ENCODE data around the gene VSIG10.

VSIG10 gene

DNA sequence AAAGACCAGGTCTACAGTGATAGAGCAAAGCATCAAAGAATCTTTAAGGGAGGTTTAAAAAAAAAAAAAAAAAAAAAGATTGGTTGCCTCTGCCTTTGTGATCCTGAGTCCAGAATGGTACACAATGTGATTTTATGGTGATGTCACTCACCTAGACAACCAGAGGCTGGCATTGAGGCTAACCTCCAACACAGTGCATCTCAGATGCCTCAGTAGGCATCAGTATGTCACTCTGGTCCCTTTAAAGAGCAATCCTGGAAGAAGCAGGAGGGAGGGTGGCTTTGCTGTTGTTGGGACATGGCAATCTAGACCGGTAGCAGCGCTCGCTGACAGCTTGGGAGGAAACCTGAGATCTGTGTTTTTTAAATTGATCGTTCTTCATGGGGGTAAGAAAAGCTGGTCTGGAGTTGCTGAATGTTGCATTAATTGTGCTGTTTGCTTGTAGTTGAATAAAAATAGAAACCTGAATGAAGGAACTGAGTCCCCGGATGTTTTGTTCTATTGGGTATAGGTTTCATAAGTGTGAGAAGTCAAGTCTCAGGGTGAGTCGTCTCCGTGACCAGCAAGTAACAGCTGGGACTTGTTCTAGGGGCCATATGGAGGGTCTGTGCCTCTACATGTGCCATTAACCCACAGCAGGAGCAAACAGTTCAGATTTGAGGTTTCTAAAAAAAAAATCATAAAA lies 41.4 kb upstream of the VSIG10 start:
- TF ChIP-seq OVOL3 (tag by site-specific recombination; IDR thresholded peaks at IDR 0.05): no peak
- no peak for TF ChIP-seq ZNF629 (tag by site-specific recombination; IDR thresholded peaks at IDR 0.05)
- no peak for TF ChIP-seq ZNF510 (tag by site-specific recombination; IDR thresholded peaks at IDR 0.05; ENCODE audit: insufficient replicate concordance)
- TF ChIP-seq, protein P1, sequence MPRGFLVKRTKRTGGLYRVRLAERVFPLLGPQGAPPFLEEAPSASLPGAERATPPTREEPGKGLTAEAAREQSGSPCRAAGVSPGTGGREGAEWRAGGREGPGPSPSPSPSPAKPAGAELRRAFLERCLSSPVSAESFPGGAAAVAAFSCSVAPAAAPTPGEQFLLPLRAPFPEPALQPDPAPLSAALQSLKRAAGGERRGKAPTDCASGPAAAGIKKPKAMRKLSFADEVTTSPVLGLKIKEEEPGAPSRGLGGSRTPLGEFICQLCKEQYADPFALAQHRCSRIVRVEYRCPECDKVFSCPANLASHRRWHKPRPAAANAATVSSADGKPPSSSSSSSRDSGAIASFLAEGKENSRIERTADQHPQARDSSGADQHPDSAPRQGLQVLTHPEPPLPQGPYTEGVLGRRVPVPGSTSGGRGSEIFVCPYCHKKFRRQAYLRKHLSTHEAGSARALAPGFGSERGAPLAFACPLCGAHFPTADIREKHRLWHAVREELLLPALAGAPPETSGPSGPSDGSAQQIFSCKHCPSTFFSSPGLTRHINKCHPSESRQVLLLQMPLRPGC (tag by site-specific recombination; IDR thresholded peaks at IDR 0.05): no peak
- no peak for TF ChIP-seq ZNF157 (tag by site-specific recombination; IDR thresholded peaks at IDR 0.05)
- no peak for TF ChIP-seq ZNF768 (tag by site-specific recombination; IDR thresholded peaks at IDR 0.05)
- TF ChIP-seq ZXDB (tag by site-specific recombination; IDR thresholded peaks at IDR 0.05): no peak
- no peak for TF ChIP-seq ZNF561 (tag by site-specific recombination; IDR thresholded peaks at IDR 0.05; ENCODE audit: borderline replicate concordance)
- no peak for TF ChIP-seq ZNF311 (tag by site-specific recombination; IDR thresholded peaks at IDR 0.05; ENCODE audit: borderline replicate concordance)
- TF ChIP-seq ZNF623 (tag by site-specific recombination; IDR thresholded peaks at IDR 0.05): no peak
- TF ChIP-seq ZBTB8A (tag by site-specific recombination; IDR thresholded peaks at IDR 0.05): no peak
- H3K36me3 ChIP-seq (ENCODE audit: control insufficient read depth in 2 of 2, insufficient read depth in 1 of 2, low read length in 2 of 2): peaks cover 61 to 78% of the 10 kb centered on the region in 2 experiments
- POLR2A ChIA-PET: no interaction called here
- no peak overlapping the region for H3K4me3 ChIP-seq (ENCODE audit: low read depth, low read length)
- no peaks in the 10 kb centered on the region for H3K4me1 ChIP-seq (ENCODE audit: control insufficient read depth, insufficient read depth, low read length)
- CTCF ChIA-PET: interaction anchor here (0.6 kb wide), 1 partner anchor 233 kb away, joined by 3 read pairs; no protein-coding TSS in a partner anchor
- no peaks in the 10 kb centered on the region for H3K9me3 ChIP-seq (ENCODE audit: control insufficient read depth, insufficient read depth, low read depth, low read length)
- no peak overlapping the region for H3K27ac ChIP-seq (ENCODE audit: extremely low read depth, low read depth, low read length)

DNA sequence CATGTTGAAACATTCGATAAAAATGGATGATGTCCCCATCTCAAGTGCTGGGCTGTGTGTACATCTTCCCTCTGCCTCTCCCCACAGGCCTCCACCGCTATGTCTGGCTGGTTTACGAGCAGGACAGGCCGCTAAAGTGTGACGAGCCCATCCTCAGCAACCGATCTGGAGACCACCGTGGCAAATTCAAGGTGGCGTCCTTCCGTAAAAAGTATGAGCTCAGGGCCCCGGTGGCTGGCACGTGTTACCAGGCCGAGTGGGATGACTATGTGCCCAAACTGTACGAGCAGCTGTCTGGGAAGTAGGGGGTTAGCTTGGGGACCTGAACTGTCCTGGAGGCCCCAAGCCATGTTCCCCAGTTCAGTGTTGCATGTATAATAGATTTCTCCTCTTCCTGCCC lies 40.7 kb upstream of the VSIG10 start:
- Histone ChIP-seq H3K4me3 (ENCODE audit: low read depth, low read length) (no peak overlapping the region), H3K36me3 (ENCODE audit: control insufficient read depth in 2 of 2, insufficient read depth in 1 of 2, low read length in 2 of 2) (peaks cover 64 to 84% of the 10 kb centered on the region in 2 experiments), H3K9me3 (ENCODE audit: control insufficient read depth, insufficient read depth, low read depth, low read length) (no peaks in the 10 kb centered on the region), H3K4me1 (ENCODE audit: control insufficient read depth, insufficient read depth, low read length) (no peaks in the 10 kb centered on the region), H3K27ac (ENCODE audit: extremely low read depth, low read depth, low read length) (no peak overlapping the region)
- ChIA-PET POLR2A (no interaction called here), CTCF (interaction anchor here (0.6 kb wide), 1 partner anchor 234 kb away, joined by 3 read pairs; no protein-coding TSS in a partner anchor)
- no peak for TF ChIP-seq HOXC10 (CRISPR knock-in tag; IDR thresholded peaks at IDR 0.05)
- TF ChIP-seq ZNF140 (tag by site-specific recombination; IDR thresholded peaks at IDR 0.05): no peak
- no peak for TF ChIP-seq ZNF555 (tag by site-specific recombination; conservative IDR thresholded peaks at IDR 0.05)
- no peak for TF ChIP-seq ZNF473 (tag by site-specific recombination; IDR thresholded peaks at IDR 0.05)
- TF ChIP-seq ZNF157 (tag by site-specific recombination; IDR thresholded peaks at IDR 0.05): no peak
- no peak for TF ChIP-seq ZNF423 (tag by site-specific recombination; IDR thresholded peaks at IDR 0.05)
- no peak for TF ChIP-seq ZNF548 (tag by site-specific recombination; IDR thresholded peaks at IDR 0.05)
- TF ChIP-seq, protein P2, sequence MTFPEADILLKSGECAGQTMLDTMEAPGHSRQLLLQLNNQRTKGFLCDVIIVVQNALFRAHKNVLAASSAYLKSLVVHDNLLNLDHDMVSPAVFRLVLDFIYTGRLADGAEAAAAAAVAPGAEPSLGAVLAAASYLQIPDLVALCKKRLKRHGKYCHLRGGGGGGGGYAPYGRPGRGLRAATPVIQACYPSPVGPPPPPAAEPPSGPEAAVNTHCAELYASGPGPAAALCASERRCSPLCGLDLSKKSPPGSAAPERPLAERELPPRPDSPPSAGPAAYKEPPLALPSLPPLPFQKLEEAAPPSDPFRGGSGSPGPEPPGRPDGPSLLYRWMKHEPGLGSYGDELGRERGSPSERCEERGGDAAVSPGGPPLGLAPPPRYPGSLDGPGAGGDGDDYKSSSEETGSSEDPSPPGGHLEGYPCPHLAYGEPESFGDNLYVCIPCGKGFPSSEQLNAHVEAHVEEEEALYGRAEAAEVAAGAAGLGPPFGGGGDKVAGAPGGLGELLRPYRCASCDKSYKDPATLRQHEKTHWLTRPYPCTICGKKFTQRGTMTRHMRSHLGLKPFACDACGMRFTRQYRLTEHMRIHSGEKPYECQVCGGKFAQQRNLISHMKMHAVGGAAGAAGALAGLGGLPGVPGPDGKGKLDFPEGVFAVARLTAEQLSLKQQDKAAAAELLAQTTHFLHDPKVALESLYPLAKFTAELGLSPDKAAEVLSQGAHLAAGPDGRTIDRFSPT (tag by site-specific recombination; IDR thresholded peaks at IDR 0.05): no peak
- TF ChIP-seq, protein P3, sequence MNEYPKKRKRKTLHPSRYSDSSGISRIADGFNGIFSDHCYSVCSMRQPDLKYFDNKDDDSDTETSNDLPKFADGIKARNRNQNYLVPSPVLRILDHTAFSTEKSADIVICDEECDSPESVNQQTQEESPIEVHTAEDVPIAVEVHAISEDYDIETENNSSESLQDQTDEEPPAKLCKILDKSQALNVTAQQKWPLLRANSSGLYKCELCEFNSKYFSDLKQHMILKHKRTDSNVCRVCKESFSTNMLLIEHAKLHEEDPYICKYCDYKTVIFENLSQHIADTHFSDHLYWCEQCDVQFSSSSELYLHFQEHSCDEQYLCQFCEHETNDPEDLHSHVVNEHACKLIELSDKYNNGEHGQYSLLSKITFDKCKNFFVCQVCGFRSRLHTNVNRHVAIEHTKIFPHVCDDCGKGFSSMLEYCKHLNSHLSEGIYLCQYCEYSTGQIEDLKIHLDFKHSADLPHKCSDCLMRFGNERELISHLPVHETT (tag by site-specific recombination; IDR thresholded peaks at IDR 0.05): no peak
- no peak for TF ChIP-seq ZNF10 (tag by site-specific recombination; IDR thresholded peaks at IDR 0.05)
- no peak for TF ChIP-seq ZNF37A (tag by site-specific recombination; IDR thresholded peaks at IDR 0.05)
- TF ChIP-seq TRIM28 (IDR thresholded peaks at IDR 0.05; ENCODE audit: borderline replicate concordance, low read length): no peak
- no peak for TF ChIP-seq ZFP37 (tag by site-specific recombination; IDR thresholded peaks at IDR 0.05)
- TF ChIP-seq, protein P4, sequence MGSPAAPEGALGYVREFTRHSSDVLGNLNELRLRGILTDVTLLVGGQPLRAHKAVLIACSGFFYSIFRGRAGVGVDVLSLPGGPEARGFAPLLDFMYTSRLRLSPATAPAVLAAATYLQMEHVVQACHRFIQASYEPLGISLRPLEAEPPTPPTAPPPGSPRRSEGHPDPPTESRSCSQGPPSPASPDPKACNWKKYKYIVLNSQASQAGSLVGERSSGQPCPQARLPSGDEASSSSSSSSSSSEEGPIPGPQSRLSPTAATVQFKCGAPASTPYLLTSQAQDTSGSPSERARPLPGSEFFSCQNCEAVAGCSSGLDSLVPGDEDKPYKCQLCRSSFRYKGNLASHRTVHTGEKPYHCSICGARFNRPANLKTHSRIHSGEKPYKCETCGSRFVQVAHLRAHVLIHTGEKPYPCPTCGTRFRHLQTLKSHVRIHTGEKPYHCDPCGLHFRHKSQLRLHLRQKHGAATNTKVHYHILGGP (tag by site-specific recombination; IDR thresholded peaks at IDR 0.05): no peak
- no peak for TF ChIP-seq ZSCAN23 (tag by site-specific recombination; IDR thresholded peaks at IDR 0.05)
- TF ChIP-seq ZNF132 (tag by site-specific recombination; IDR thresholded peaks at IDR 0.05; ENCODE audit: borderline replicate concordance): no peak
- TF ChIP-seq ZNF561 (tag by site-specific recombination; IDR thresholded peaks at IDR 0.05; ENCODE audit: borderline replicate concordance): no peak
- TF ChIP-seq BCL11A (tag by site-specific recombination; IDR thresholded peaks at IDR 0.05; ENCODE audit: low read depth): no peak
- TF ChIP-seq SP2 (tag by site-specific recombination; IDR thresholded peaks at IDR 0.05): no peak
- no peak for TF ChIP-seq KLF9 (tag by site-specific recombination; IDR thresholded peaks at IDR 0.05; ENCODE audit: low read depth)
